Measurements from ENCODE around the gene NCKAP1.

The NCKAP1 gene

DNA sequence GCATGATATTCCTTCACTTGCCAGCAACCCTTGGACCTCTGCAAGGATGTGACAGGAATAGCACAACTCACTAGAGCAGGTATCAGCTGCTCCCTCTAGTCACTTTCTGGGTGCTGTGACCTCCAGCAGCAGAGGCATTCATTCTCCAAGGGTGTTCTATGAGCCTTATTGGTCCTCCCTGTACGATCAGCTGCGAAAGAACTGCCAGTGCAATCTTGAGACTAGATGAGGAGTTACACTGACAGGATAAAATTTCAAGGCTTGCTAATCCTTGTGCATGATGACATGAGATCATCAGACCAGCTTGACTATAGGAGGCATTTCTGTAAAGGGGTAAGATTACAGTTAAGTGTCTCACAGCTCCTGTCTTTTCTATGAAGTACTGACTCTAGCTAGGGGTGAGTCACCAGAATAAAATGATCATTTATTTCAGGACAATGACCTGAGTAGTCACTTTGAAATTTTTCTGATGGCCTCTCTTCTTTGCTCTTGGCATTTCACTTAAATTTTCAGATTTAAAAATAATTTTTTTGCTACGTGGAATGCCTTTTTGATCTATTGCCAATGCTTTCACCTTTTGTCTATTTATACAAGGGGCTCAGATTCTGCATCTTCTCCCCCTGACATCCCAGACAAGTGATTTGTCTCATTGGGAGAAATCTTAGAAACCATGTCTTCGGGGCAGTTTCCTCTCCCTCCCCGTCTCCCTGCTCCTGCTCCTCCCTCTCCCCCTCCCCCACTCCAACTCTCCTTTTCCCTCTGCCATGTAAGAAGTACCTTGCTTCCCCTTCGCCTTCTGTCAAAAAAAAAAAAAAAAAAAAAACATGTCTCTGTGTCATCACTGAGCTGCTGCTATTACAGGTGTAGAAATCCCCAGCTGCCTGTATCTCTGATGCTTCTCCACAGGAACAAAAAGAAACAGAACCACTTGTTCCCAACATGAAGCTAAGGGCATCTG, 122.6 kb downstream of the NCKAP1 start:
- no peaks in the 10 kb centered on the region for H3K9me3 ChIP-seq
- H3K4me3 ChIP-seq (ENCODE audit: low read depth, low read length), result no peak overlapping the region
- no peaks in the 10 kb centered on the region; the same call in 1 of the 2 replicates for H3K36me3 ChIP-seq
- TF ChIP-seq, protein P1, sequence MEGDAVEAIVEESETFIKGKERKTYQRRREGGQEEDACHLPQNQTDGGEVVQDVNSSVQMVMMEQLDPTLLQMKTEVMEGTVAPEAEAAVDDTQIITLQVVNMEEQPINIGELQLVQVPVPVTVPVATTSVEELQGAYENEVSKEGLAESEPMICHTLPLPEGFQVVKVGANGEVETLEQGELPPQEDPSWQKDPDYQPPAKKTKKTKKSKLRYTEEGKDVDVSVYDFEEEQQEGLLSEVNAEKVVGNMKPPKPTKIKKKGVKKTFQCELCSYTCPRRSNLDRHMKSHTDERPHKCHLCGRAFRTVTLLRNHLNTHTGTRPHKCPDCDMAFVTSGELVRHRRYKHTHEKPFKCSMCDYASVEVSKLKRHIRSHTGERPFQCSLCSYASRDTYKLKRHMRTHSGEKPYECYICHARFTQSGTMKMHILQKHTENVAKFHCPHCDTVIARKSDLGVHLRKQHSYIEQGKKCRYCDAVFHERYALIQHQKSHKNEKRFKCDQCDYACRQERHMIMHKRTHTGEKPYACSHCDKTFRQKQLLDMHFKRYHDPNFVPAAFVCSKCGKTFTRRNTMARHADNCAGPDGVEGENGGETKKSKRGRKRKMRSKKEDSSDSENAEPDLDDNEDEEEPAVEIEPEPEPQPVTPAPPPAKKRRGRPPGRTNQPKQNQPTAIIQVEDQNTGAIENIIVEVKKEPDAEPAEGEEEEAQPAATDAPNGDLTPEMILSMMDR (IDR thresholded peaks at IDR 0.05; ENCODE audit: low read depth, low read length), result no peak
- no peaks in the 10 kb centered on the region for H3K4me1 ChIP-seq
- H3K27me3 ChIP-seq, result no peaks in the 10 kb centered on the region
- DNase-seq, result no peak

DNA sequence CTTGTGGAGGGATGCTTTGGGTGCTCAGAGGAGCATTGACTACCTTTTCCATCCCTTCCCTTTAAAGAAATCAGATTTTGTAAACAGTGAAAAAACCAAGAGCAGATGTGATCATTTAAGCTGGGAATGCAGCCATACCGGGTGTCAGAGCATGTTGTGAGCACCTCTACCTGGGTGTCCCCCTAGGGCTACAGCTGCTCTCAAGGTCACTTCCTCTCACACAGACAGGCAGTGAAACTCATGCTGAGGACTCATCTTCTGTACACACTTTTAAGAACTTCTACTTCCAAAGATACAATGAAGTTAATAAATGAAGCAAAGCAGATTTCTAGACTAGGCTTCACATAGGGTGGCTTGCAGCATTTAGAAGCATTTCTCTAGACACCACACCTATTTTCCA, 123.4 kb downstream of the NCKAP1 start:
- no peak overlapping the region for H3K4me3 ChIP-seq (ENCODE audit: low read depth, low read length)
- H3K9me3 ChIP-seq, result no peaks in the 10 kb centered on the region
- DNase-seq, result no peak
- no peaks in the 10 kb centered on the region for H3K4me1 ChIP-seq
- TF ChIP-seq, protein P1 (IDR thresholded peaks at IDR 0.05; ENCODE audit: low read depth, low read length), result no peak
- H3K36me3 ChIP-seq, result no peaks in the 10 kb centered on the region; the same call in 1 of the 2 replicates
- H3K27me3 ChIP-seq, result no peaks in the 10 kb centered on the region

DNA sequence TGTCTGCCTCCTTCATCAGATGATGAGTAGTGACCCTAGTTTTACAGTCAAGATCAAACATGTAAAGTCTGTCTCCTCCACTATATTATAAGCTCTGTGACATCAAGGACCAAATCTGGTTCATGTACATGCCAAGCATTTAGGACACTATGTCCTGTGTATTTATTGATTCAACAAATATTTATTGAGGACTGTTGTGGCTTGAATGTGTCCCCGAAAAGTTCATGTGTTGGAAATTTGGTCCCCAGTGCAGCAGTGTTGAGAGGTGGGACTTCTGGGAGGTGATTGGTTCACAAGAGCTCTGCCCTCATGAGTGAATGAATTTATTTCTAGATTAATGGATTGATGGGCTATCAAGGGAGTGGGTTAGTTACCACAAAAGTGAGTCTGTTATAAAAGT, 125.2 kb downstream of the NCKAP1 start:
- no peaks in the 10 kb centered on the region; the same call in 1 of the 2 replicates for H3K36me3 ChIP-seq
- no peak overlapping the region for H3K4me3 ChIP-seq (ENCODE audit: low read depth, low read length)
- no peaks in the 10 kb centered on the region for H3K4me1 ChIP-seq
- H3K9me3 ChIP-seq, result no peaks in the 10 kb centered on the region
- no peaks in the 10 kb centered on the region for H3K27me3 ChIP-seq
- TF ChIP-seq, protein P1 (IDR thresholded peaks at IDR 0.05; ENCODE audit: low read depth, low read length), result no peak
- no peak for DNase-seq

DNA sequence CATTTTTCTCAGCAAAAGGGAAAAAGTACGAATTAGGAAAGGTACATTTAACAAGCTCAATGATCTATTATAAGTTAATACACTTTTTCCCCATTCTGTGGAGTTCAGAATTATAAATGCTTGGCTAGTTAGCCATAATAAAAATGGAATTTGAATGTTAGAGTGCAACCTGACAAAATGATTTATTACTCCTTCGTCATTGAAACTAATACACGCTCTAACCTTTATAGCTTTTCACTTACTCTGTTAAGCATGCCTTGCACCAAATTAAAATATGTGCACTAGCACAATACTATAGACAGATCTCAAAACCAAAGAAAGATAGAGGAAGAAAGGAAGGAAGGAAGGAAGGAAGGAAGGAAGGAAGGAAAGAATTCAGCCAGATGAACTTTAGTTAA, 125.7 kb downstream of the NCKAP1 start:
- Histone ChIP-seq H3K4me1 (no peaks in the 10 kb centered on the region), H3K27me3 (no peaks in the 10 kb centered on the region), H3K9me3 (no peaks in the 10 kb centered on the region), H3K4me3 (ENCODE audit: low read depth, low read length) (no peak overlapping the region), H3K36me3 (no peaks in the 10 kb centered on the region; the same call in 1 of the 2 replicates)
- TF ChIP-seq, protein P1 (IDR thresholded peaks at IDR 0.05; ENCODE audit: low read depth, low read length), result no peak
- no peak for DNase-seq

DNA sequence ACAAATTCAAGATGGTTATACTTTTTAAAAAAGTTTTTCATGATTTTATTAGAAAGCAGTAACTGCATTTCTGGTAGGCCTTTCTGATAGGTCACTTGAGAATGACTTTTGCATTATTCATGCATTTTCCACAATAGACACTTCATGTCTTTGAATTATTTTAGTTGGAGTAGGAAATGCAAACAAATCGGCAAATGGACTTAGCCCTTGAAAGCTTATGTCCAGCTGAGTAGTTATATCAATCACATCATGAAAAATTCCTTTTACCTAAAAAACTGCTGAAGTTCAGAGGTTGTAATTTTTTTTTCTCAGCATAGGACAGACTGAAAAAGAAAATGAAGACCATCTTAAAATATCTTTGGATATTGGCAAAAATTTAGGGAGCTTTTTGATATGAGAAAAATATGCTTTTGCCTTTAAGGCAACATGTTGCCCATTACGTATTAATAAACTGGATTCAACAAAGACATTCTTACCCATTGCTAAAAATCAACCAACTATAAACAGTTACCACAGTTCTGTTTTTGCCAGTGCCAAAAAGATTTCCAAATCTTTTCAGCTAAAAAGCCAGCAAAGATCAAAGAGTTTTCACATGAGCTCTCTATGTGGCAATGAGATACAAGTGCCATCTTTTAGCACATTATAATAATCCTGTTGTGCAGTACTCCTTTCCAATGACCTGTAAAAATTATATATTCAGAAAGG, 126.3 kb downstream of the NCKAP1 start:
- no peaks in the 10 kb centered on the region for H3K4me1 ChIP-seq
- H3K4me3 ChIP-seq (ENCODE audit: low read depth, low read length), result no peak overlapping the region
- DNase-seq, result no peak
- H3K9me3 ChIP-seq, result no peaks in the 10 kb centered on the region
- H3K27me3 ChIP-seq, result no peaks in the 10 kb centered on the region
- TF ChIP-seq, protein P1 (IDR thresholded peaks at IDR 0.05; ENCODE audit: low read depth, low read length), result no peak
- no peaks in the 10 kb centered on the region; the same call in 1 of the 2 replicates for H3K36me3 ChIP-seq

Measured in BE2C (cell line).